Kidney (tissue), 14 donors: ENCODE measurements around the gene CYTH2. TPM values are rescaled to one million over a fixed set of nuclear protein-coding genes. Genes with fewer than 3 reads are reported as not detected.
"Not testable (repeated sequence)": the region's sequence is repeated elsewhere in the genome, so short reads cannot be mapped to it uniquely, and the experiment has no call there.

Experiments used
- DNase-seq, 5 donors: peaks; one replicate each; pipeline ENCODE4 v3.0.0-alpha.2; 2013 to 2020
- FAIRE-seq: peaks from 2 replicates; lab custom pipeline; 2012; peaks lifted over from hg19 to GRCh38; lab: Jason Lieb, UNC
- H3K27ac ChIP-seq, 2 donors: one replicate each; pipeline ENCODE4 v1.7.0; 2013; ENCODE audit warnings: low read depth in 2 of 2, low read length in 2 of 2, inconsistent platforms in 1 of 2
- H3K27me3 ChIP-seq: one replicate; pipeline ENCODE4 v1.7.1; 2013; ENCODE audit warnings: low read length, inconsistent platforms; ENCODE audit not compliant: control insufficient read depth, insufficient read depth
- H3K36me3 ChIP-seq, 3 donors: one replicate each; pipeline versions ENCODE4 v1.7.0 to v1.7.1; 2013; ENCODE audit warnings: low read length in 3 of 3, control low read depth in 1 of 3, inconsistent platforms in 1 of 3; ENCODE audit not compliant: insufficient read depth in 3 of 3, control insufficient read depth in 2 of 3
- H3K4me1 ChIP-seq, 3 donors: one replicate each; pipeline versions ENCODE4 v1.7.0 to v1.7.1; 2013; ENCODE audit warnings: low read length in 3 of 3, inconsistent platforms in 1 of 3, low read depth in 1 of 3; ENCODE audit not compliant: control insufficient read depth in 2 of 3, insufficient read depth in 2 of 3
- H3K4me3 ChIP-seq, 3 donors: one replicate each; pipeline versions ENCODE4 v1.7.0 to v1.8.1; 2013; ENCODE audit warnings: low read length in 3 of 3, control low read depth in 1 of 3, inconsistent platforms in 1 of 3
- H3K9ac ChIP-seq, 3 donors: one replicate each; pipeline versions ENCODE4 v1.7.0 to v1.7.1; 2013; ENCODE audit warnings: low read length in 3 of 3, control low read depth in 1 of 3, inconsistent platforms in 1 of 3
- H3K9me3 ChIP-seq, 3 donors: one replicate each; pipeline versions ENCODE4 v1.7.0 to v1.7.1; 2013; ENCODE audit warnings: low read length in 3 of 3, control low read depth in 1 of 3, inconsistent platforms in 1 of 3; ENCODE audit not compliant: control insufficient read depth in 2 of 3, insufficient read depth in 1 of 3
- CTCF ChIP-seq: IDR thresholded peaks from 3 replicates; pipeline ENCODE4 v1.5.1; 2012; ENCODE audit warnings: mild to moderate bottlenecking, moderate library complexity, borderline replicate concordance; ENCODE audit not compliant: insufficient read depth; ENCODE audit errors: extremely low read depth
- intact Hi-C: fragments of 100-400 bp; cut with DNase I; formaldehyde crosslinking; loops from one replicate; pipeline ENCODE4 v1.11.1; 2022
- polyA plus RNA-seq: library from polyadenylated mRNA; stranded (reverse); fragments of 350-450 nt; fragmentation: Illumina TruSeq; extraction: RNeasy Lipid Tissue Mini Kit (QIAGEN cat#74804); gene quantifications from one replicate; pipeline ENCODE4 v1.2.3, GENCODE V29; 2014; ENCODE audit warnings: low read depth, low replicate concordance; ENCODE audit not compliant: insufficient read depth
- total RNA-seq: library from RNA; stranded (reverse); fragmentation: NEBNext Ultra II Directional; extraction: Animal tissue kit (Norgen Biotek cat#: 25700); gene quantifications from one replicate; pipeline ENCODE4 v1.2.1, GENCODE V29; 2021
- donor health status: control.
- donor health status: control.
- donor health status: control.
- donor health status: control.
- donor health status: control.
- donor health status: DM: yes; HTN: yes; CAD: no.
- donor health status: Normal renal cell carcinoma (clear cell type).

The CYTH2 gene
- total and polyA plus RNA-seq, 2 donors from 2014 or later, result 51.0 to 96.1 TPM

GRCh38 chr19:48514123-48514458, 44.9 kb downstream of the CYTH2 start:
- no peak for TF ChIP-seq CTCF
- Histone ChIP-seq H3K9ac (no peak overlapping the region), H3K9me3 (peaks cover 0 to 3% (median 0%) of the 10 kb centered on the region in 3 donors), H3K4me3 (no peak overlapping the region), H3K36me3 (no peaks in the 10 kb centered on the region), H3K27me3 (peaks cover 13% of the 10 kb centered on the region), H3K27ac (no peak overlapping the region), H3K4me1 (peaks cover 0 to 7% (median 2%) of the 10 kb centered on the region in 3 donors)
- FAIRE-seq (no peak), DNase-seq (no peak)
- intact Hi-C loops, result no loop called here

DNA sequence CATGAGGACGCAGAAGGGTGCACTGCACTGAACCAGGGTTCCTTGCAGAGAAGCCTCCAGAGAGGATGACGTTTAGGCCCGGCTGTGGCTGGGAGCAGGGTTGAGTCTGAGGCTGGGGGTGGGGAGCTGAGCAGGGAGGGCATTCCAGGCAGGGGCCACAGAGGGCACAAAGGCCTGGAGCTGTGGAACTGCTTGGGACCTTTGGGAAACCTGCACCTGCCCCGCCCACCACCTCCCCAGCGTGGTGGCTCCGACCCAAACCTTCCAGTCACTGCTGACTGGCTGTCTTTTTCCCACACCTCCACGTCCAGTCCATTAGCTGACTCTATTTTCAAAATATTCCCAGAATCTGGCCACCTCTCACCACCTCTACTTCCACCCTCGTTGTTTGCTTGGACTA, 47.4 kb downstream of the CYTH2 start:
- peaks cover 0 to 3% (median 0%) of the 10 kb centered on the region in 3 donors for H3K9me3 ChIP-seq
- intact Hi-C loops, result no loop called here
- FAIRE-seq, result no peak
- no peak for DNase-seq
- no peaks in the 10 kb centered on the region for H3K36me3 ChIP-seq
- no peak overlapping the region for H3K4me3 ChIP-seq
- H3K27me3 ChIP-seq, result peaks cover 13% of the 10 kb centered on the region
- H3K27ac ChIP-seq, result no peak overlapping the region
- no peak for TF ChIP-seq CTCF
- peaks cover 0 to 7% (median 0%) of the 10 kb centered on the region in 3 donors for H3K4me1 ChIP-seq
- H3K9ac ChIP-seq, result no peak overlapping the region

- H3K36me3 ChIP-seq, result no peaks in the 10 kb centered on the region
- no peak for DNase-seq
- FAIRE-seq, result no peak
- no peak overlapping the region for H3K27ac ChIP-seq
- H3K4me1 ChIP-seq, result peaks cover 0 to 4% (median 0%) of the 10 kb centered on the region in 3 donors
- H3K9me3 ChIP-seq, result no peaks in the 10 kb centered on the region
- no peak overlapping the region for H3K9ac ChIP-seq
- H3K4me3 ChIP-seq, result no peak overlapping the region
- H3K27me3 ChIP-seq, result peaks cover under 1% of the 10 kb centered on the region
- intact Hi-C loops, result no loop called here
- TF ChIP-seq CTCF, result no peak
Measured at GRCh38 chr19:48518207-48518606, 49.0 kb downstream of the CYTH2 start.

DNA sequence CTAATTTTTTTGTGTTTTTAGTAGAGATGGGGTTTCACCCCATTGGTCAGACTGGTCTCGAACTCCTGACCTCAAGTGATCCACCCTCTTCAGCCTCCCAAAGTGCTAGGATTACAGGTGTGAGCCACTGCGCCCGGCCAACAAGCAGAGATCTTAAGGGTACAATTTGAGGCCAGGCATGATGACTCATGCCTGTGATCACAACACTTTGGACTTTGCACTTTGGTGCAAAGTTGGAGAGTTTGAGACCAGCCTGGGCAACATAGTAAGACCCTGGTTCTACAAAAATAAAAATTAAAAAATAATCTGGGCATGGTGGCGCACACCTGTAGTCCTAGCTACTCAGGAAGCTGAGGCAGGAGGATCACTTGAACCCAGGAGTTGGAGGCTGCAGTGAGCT, 50.3 kb downstream of the CYTH2 start:
- H3K36me3 ChIP-seq, FAIRE-seq, H3K27ac ChIP-seq, H3K4me3 ChIP-seq, intact Hi-C loops, H3K9me3 ChIP-seq, DNase-seq, H3K9ac ChIP-seq, H3K27me3 ChIP-seq, H3K4me1 ChIP-seq: not testable (repeated sequence)
